Vagina (tissue), 2 donors: ENCODE data around the gene GUCY1A2. TPM values are rescaled to one million over a fixed set of nuclear protein-coding genes. Genes with fewer than 3 reads are reported as not detected.

Experiments used
- DNase-seq, 2 donors: peaks; one replicate each; pipeline ENCODE4 v3.0.0-alpha.2; 2017; ENCODE audit errors: extremely low spot score in 2 of 2
- H3K27ac ChIP-seq: fragments of 200-600 bp; sonication (generic); one replicate; pipeline ENCODE4 v1.5.1; 2019
- H3K27me3 ChIP-seq: fragments of 200-600 bp; sonication (generic); one replicate; pipeline ENCODE4 v1.5.1; 2019
- H3K36me3 ChIP-seq, 2 donors: fragments of 200-600 bp; sonication (generic); one replicate each; pipeline ENCODE4 v1.5.1; 2017 to 2019
- H3K4me1 ChIP-seq: fragments of 200-600 bp; sonication (generic); one replicate; pipeline ENCODE4 v1.5.1; 2019
- H3K4me3 ChIP-seq, 2 donors: fragments of 200-600 bp; sonication (generic); 1 replicate in 1 of 2; 2 replicates in 1 of 2; pipeline ENCODE4 v1.5.1; 2016 to 2019
- H3K9me3 ChIP-seq: fragments of 200-600 bp; sonication (generic); one replicate; pipeline ENCODE4 v1.5.1; 2019
- POLR2A ChIP-seq, 2 donors: fragments of 450-650 bp; IDR thresholded peaks; one replicate each; pipeline ENCODE4 v1.6.1; 2017; ENCODE audit warnings: antibody characterized with exemption in 2 of 2, mild to moderate bottlenecking in 2 of 2, moderate library complexity in 2 of 2
- POLR2AphosphoS5 ChIP-seq, 2 donors: sonication (generic); formaldehyde crosslinking; IDR thresholded peaks; one replicate each; pipeline ENCODE4 v1.9.0; 2017; ENCODE audit warnings: antibody characterized with exemption in 2 of 2, mild to moderate bottlenecking in 2 of 2, low read depth in 1 of 2; ENCODE audit not compliant: insufficient read depth in 1 of 2
- intact Hi-C: fragments of 100-400 bp; cut with DNase I; formaldehyde crosslinking; loops from one replicate; pipeline ENCODE4 v1.15.1; 2023
- total RNA-seq: library from RNA; depleted of rRNA; stranded (reverse); fragments of >200 nt; gene quantifications from one replicate; pipeline ENCODE4 v1.2.3, GENCODE V29; 2016
- TF ChIP-seq, protein P1 (sequence below), 3 experiments: fragments of 450-650 bp in 2 of 3; fragments of 200-600 bp in 1 of 3; sonication (generic) in 1 of 3; IDR thresholded peaks; one replicate each; pipeline ENCODE4 v1.5.1; 2017 to 2019; ENCODE audit warnings: antibody characterized with exemption in 3 of 3, mild to moderate bottlenecking in 2 of 3, moderate library complexity in 2 of 3

The GUCY1A2 gene
- total RNA-seq, 1 donor from 2014 or later, result 7.4 TPM

DNA sequence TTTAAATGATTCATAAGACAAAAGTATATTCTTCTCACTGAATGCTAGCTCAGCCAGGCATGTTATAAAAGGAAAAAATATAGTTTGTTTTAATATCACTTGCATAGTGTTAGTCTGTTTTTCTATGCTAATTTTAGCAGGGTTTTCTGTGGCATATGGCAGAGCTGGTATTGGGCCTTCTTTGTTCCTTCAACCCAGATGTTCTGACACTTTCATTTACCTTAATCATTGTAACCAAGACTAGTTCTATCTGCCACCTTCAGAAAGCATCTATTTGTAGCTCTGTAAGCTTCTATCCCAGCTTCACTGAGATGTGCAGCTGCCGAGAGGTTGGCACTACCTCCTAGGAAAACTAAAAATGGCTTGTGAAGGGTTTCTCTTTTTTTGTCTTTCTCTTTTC, 338.7 kb downstream of the GUCY1A2 start:
- no peaks in the 10 kb centered on the region for H3K9me3 ChIP-seq
- TF ChIP-seq POLR2A (IDR thresholded peaks at IDR 0.05), result no peak
- TF ChIP-seq, protein P1, sequence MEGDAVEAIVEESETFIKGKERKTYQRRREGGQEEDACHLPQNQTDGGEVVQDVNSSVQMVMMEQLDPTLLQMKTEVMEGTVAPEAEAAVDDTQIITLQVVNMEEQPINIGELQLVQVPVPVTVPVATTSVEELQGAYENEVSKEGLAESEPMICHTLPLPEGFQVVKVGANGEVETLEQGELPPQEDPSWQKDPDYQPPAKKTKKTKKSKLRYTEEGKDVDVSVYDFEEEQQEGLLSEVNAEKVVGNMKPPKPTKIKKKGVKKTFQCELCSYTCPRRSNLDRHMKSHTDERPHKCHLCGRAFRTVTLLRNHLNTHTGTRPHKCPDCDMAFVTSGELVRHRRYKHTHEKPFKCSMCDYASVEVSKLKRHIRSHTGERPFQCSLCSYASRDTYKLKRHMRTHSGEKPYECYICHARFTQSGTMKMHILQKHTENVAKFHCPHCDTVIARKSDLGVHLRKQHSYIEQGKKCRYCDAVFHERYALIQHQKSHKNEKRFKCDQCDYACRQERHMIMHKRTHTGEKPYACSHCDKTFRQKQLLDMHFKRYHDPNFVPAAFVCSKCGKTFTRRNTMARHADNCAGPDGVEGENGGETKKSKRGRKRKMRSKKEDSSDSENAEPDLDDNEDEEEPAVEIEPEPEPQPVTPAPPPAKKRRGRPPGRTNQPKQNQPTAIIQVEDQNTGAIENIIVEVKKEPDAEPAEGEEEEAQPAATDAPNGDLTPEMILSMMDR (IDR thresholded peaks at IDR 0.05), result no peak
- no peak for TF ChIP-seq POLR2AphosphoS5 (IDR thresholded peaks at IDR 0.05; ENCODE audit: insufficient read depth in 1 of 2, low read depth in 1 of 2)

DNA sequence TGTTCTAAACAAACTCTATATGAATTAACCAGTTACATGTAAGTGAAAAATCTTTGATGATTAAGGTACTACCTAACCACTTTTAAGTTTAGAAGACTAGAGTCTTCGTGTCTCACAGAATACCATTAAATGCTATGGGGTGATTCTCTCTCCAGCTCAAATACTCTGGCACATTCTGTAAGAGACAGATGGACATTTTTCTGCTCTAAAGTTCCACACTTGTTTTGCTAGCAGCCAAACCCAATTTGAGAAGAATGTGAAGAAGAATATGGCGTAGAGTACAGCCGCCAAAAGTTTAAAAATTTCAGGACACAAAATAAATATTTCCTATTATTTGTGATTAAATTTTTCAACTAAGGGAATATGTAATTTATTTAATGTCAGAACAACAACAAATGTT, 339.1 kb downstream of the GUCY1A2 start:
- H3K27me3 ChIP-seq, result no peaks in the 10 kb centered on the region
- no peaks in the 10 kb centered on the region for H3K9me3 ChIP-seq
- intact Hi-C loops, result no loop called here
- H3K4me1 ChIP-seq, result no peaks in the 10 kb centered on the region
- TF ChIP-seq POLR2AphosphoS5 (IDR thresholded peaks at IDR 0.05; ENCODE audit: insufficient read depth in 1 of 2, low read depth in 1 of 2), result no peak
- TF ChIP-seq POLR2A (IDR thresholded peaks at IDR 0.05), result no peak
- TF ChIP-seq, protein P1 (IDR thresholded peaks at IDR 0.05), result no peak
- no peak for DNase-seq
- H3K4me3 ChIP-seq, result no peak overlapping the region
- H3K27ac ChIP-seq, result no peak overlapping the region
- no peaks in the 10 kb centered on the region for H3K36me3 ChIP-seq

More for the DNA sequence above, 338.7 kb downstream of the GUCY1A2 start:
- H3K27me3 ChIP-seq, result no peaks in the 10 kb centered on the region
- no peaks in the 10 kb centered on the region for H3K4me1 ChIP-seq
- no peak for DNase-seq
- H3K4me3 ChIP-seq, result no peak overlapping the region
- intact Hi-C loops, result no loop called here
- no peak overlapping the region for H3K27ac ChIP-seq
- no peaks in the 10 kb centered on the region for H3K36me3 ChIP-seq

DNA sequence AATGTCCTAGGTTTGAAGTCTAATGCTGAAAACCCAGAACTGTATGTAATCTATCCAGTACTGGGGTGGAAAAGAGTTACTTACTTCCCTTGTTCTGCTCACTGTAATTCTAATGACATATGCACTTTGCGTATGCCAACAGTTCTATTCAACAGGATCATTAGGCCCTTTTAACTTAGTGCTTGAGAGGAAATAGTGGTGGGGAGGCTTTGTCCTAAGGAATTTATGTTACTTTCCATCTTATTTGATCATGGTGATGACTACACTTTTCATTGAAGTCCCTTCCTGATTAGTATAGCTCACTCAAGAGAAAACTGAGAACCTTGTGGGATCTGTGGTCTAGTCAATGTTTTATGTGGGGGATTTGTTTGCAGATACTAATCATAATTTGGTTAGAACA, 348.2 kb downstream of the GUCY1A2 start:
- TF ChIP-seq, protein P1 (IDR thresholded peaks at IDR 0.05), result no peak
- TF ChIP-seq POLR2A (IDR thresholded peaks at IDR 0.05) (no peak), POLR2AphosphoS5 (IDR thresholded peaks at IDR 0.05; ENCODE audit: insufficient read depth in 1 of 2, low read depth in 1 of 2) (no peak)
- intact Hi-C loops, result no loop called here
- Histone ChIP-seq H3K9me3 (no peaks in the 10 kb centered on the region), H3K4me1 (no peaks in the 10 kb centered on the region), H3K27me3 (no peaks in the 10 kb centered on the region), H3K36me3 (no peaks in the 10 kb centered on the region), H3K4me3 (no peak overlapping the region), H3K27ac (no peak overlapping the region)
- DNase-seq, result no peak

DNA sequence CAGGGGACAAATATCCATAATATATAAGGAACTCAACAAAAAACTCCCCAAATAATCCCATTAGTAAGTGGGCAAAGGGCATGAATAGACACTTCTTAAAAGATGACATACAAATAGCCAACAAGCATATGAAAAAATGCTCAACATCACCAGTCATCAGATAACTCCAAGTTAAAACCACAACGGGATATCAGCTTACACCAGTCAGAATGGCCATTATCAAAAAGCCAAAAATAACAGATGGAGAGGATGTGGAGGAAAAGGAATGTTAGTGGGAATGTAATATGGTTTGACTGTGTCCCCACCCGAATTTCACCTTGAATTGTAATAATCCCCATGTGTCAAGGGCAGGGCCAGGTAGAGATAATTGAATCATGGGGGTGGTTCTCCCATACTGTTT, 350.1 kb downstream of the GUCY1A2 start:
- H3K4me3 ChIP-seq, result no peak overlapping the region
- TF ChIP-seq POLR2AphosphoS5 (IDR thresholded peaks at IDR 0.05; ENCODE audit: insufficient read depth in 1 of 2, low read depth in 1 of 2) (no peak), POLR2A (IDR thresholded peaks at IDR 0.05) (no peak)
- TF ChIP-seq, protein P1 (IDR thresholded peaks at IDR 0.05), result no peak
- no peaks in the 10 kb centered on the region for H3K36me3 ChIP-seq
- no peaks in the 10 kb centered on the region for H3K27me3 ChIP-seq
- no peak overlapping the region for H3K27ac ChIP-seq
- no peak for DNase-seq
- no peaks in the 10 kb centered on the region for H3K4me1 ChIP-seq
- intact Hi-C loops, result no loop called here
- no peaks in the 10 kb centered on the region for H3K9me3 ChIP-seq

DNA sequence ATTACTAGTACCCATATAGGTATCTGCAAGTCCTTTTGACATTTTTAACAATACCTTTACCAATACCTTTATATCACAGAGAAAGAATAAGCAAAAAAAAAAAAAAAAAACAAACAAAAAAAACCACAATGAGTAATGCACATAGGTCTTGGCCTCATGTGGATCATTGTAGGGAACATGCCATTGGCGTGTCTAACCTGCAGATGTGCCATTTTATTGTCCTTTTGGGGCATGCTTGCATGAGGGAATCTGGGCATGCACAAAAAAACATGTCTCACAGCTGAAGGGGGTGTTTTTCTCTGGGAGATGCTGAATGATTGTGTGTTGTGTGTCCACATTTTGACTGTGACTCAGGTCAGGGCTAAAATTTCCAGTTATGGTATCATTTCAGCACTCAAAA, 361.6 kb downstream of the GUCY1A2 start:
- no peak overlapping the region for H3K27ac ChIP-seq
- H3K36me3 ChIP-seq, result no peaks in the 10 kb centered on the region
- TF ChIP-seq POLR2AphosphoS5 (IDR thresholded peaks at IDR 0.05; ENCODE audit: insufficient read depth in 1 of 2, low read depth in 1 of 2), result no peak
- TF ChIP-seq, protein P1 (IDR thresholded peaks at IDR 0.05), result no peak
- DNase-seq, result no peak
- H3K4me3 ChIP-seq, result no peak overlapping the region
- H3K4me1 ChIP-seq, result no peaks in the 10 kb centered on the region
- intact Hi-C loops, result no loop called here
- no peaks in the 10 kb centered on the region for H3K27me3 ChIP-seq
- H3K9me3 ChIP-seq, result no peaks in the 10 kb centered on the region
